ENCODE measurements around the gene RTL10.

DNA sequence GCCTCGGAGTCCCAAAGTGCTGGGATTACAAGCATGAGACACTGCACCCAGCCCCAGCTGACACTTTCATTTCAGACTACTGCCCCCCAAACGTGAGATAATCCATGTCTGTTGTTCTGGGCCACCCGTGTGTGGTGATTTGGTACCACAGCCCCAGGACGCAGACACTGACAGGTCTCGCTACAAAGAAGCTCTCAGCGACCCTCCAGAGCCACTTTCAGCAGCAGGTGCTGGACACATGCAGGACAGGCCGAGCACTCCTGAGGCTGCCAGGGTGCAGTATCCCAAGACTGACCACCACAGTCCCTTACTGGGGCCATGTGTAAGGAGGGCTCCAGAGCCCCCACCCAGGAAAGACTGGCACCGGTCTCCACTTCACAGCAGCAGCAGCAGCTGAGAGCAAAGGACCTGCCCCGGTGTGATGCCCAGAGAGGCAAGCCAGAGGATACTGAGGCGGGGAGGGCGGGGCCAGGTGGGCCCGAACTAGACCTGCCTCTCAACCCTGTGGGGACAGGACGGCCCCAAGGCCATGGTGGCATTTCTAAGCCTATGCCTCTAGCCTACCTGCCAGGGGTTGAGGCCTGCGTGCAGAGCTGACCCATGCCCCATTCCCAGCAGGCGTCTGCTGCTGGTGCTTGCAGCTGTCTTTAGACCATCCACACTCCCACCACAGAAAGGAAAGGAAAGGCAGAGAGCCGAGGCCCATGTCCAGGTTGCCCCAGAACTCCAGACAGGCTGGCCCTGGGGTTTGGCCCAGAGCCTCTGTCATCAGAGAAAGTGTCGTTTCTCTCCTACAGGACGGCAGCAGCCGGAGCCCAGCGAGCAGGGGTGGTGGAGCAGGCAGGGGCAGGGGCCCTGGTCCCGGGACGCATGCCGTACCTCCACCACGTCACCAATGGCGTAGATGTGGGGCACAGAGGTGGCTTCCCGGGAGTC lies 28.0 kb upstream of the RTL10 start:
- TF ChIP-seq CTCF (IDR thresholded peaks at IDR 0.05) (no peak), SIN3A (IDR thresholded peaks at IDR 0.05; ENCODE audit: borderline replicate concordance, insufficient read depth, low read depth, low read length) (no peak)
